AG09319 (cell line): ENCODE data around the gene KCNAB2.

Experiments used
- DNase-seq: peaks from one replicate; pipeline ENCODE4 v3.0.0-alpha.2; 2010; ENCODE audit warnings: low read depth; ENCODE audit errors: extremely low read depth
- TF ChIP-seq, protein P1 (sequence below): IDR thresholded peaks from 2 replicates; pipeline ENCODE4 v1.5.1; 2011; ENCODE audit warnings: low read depth, mild to moderate bottlenecking, inconsistent platforms, low read length, moderate library complexity

The KCNAB2 gene

DNA sequence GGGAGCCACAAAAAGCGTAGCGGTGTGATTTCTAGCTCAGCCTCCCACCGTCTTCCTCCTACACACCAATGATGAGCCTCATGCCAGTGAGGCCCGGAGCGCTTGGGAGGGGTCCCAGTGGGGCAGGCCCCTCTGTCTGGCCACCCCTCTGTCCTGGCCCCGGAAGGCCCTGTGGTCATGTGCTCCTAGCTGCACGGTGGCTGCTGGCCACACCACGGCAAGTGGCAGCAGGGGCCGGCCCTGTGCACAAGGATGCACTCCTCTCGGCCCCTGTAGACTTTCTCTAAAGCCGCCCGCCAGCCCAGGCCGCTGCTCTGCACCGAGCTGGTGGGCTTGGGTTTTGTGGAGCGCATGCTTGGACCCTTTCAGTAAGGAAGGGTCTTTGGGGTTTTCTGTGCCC is 53.6 kb downstream of the KCNAB2 start:
- TF ChIP-seq, protein P1, sequence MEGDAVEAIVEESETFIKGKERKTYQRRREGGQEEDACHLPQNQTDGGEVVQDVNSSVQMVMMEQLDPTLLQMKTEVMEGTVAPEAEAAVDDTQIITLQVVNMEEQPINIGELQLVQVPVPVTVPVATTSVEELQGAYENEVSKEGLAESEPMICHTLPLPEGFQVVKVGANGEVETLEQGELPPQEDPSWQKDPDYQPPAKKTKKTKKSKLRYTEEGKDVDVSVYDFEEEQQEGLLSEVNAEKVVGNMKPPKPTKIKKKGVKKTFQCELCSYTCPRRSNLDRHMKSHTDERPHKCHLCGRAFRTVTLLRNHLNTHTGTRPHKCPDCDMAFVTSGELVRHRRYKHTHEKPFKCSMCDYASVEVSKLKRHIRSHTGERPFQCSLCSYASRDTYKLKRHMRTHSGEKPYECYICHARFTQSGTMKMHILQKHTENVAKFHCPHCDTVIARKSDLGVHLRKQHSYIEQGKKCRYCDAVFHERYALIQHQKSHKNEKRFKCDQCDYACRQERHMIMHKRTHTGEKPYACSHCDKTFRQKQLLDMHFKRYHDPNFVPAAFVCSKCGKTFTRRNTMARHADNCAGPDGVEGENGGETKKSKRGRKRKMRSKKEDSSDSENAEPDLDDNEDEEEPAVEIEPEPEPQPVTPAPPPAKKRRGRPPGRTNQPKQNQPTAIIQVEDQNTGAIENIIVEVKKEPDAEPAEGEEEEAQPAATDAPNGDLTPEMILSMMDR = no peak
- no peak for DNase-seq

DNA sequence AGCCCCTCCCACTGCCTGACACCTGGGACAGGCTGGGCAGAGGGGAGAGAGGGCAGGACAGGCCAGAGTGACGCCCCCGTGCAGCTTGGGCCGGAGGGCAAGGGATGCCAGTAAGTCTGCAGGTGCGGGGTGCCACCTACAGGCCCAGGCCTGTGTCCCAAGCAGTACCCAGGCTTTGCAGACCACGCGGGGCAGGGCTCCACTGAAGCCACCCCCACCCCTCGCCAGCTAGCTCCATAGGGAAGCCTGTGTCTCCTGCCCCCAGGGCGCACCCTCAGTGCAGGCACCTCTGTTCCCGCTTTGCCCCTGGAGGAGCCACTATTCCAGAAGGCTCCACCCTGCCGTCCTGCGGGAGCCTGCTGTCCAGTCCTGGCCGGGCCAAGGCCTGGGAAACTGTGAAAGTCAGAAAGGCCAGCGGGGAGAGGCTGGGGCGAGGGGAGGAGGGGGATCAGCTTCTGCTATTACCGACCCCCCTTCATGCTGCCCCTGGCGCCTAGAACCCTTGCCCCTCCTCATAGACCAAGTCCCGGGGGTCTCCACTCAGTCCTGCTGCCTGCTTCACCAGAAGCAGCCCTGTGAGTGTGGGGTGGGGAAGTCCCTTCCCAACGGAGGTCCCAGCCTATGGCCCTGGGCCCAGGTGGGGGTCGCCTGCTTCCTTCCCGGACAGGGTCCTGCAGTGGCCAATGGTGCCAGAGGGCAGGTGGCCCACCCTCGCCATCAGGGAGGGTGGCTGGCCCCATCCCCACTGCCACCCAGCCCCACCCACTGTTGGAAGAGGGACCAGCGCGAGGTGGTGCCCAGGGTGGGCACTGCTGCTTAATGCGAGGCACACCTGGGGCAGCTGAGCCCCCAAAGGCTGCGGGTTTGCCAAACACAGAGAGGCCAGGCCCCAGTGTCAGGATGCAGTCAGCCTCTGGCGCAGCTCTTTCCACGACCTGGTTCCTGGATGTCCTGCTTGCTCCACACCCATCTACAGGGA is 54.4 kb downstream of the KCNAB2 start:
- TF ChIP-seq, protein P1 = no peak
- no peak for DNase-seq

DNA sequence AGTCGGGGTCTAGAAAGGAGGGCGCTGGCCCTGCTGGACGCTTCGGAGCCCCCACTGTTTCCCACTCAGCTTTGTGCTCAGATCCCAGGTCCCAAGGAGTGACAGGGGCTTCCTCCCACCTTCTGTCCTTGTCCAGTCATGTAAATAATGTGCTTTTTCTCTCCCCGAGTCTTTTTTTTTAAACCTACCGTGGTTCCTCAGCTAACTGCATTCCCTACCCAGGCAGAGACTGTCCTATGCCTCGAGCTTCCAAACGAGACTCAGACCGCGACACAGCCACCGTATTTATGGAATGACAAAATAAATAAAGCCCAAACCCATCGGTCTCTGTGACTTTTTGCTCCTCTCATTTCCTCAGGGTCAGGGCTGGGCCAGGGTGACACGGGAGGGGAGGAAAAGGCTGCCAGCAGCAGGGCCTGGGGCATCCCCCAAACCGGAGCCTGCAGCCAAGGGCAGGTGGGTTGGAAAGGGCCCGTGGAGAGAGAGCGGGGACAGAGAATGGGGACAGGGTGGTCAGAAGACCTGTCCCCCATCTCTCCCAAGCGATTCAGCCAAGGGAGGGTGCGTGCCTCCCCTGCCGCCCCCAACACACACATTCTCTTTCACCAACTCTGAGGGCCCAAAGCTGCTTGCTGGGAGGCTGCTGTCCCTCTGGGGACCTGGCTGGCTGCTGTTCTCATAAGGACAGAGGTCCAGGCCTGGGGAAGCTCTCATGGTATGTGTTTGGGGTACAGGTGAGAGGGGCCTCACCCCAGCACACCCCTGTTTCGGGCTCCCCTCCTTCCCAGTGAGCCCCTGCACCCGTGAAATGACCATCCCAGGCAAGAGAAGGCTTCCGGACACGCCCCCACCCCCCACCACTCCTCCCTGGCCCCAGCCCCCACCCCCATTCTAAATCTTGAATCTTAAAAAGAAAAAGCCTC is 55.4 kb downstream of the KCNAB2 start:
- TF ChIP-seq, protein P1 = no peak
- no peak for DNase-seq

DNA sequence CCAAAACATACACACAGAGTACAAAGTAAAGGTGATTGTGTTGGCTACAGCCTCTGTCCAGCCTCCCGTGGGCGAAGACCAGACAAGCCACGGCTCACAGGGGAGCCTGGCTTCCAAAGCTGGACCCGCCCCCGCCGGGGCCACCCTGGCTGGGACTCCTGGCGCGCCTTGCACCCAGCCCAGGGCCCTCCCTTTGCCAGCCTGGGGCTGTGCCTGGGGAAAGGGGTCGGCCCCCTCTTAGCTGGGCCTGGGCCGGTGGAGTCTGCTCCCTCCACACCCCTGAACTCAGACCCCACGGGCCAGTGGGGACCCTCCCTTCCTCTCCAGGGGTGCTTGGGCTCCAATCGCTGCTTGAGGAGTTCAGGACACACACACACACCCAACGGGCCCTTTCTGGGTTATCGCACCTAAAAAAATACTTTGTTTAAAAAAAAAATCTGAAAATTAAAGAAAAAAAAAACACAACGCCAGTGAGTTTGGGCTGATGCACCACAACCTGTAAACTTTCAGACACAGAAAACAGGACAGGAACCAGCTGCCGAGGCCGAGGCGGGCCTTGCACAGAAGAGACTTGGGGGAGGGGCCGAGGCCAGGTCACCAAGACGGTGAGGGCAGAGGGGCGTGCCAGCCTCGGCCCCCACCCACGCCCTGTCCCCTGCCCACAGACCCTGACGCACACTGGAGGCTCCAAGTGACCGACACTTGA is 56.3 kb downstream of the KCNAB2 start:
- TF ChIP-seq, protein P1 = no peak
- no peak for DNase-seq

DNA sequence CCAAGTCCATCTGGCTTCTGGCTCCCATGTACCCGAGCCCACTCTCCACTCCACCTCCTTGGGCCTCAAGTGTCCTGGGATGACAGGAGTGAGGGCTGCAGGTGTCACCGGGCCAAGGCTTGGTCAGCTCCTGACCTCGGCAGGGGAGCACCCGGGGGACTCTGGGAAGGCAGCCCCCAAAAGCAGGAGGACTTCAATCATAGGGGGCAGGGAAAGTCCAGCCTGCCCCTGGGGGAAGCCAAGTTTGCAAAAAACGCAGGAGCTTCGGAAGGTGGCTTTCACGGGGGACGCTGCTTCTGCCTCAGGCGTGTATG is 56.8 kb downstream of the KCNAB2 start:
- DNase-seq = no peak
- TF ChIP-seq, protein P1 = no peak

DNA sequence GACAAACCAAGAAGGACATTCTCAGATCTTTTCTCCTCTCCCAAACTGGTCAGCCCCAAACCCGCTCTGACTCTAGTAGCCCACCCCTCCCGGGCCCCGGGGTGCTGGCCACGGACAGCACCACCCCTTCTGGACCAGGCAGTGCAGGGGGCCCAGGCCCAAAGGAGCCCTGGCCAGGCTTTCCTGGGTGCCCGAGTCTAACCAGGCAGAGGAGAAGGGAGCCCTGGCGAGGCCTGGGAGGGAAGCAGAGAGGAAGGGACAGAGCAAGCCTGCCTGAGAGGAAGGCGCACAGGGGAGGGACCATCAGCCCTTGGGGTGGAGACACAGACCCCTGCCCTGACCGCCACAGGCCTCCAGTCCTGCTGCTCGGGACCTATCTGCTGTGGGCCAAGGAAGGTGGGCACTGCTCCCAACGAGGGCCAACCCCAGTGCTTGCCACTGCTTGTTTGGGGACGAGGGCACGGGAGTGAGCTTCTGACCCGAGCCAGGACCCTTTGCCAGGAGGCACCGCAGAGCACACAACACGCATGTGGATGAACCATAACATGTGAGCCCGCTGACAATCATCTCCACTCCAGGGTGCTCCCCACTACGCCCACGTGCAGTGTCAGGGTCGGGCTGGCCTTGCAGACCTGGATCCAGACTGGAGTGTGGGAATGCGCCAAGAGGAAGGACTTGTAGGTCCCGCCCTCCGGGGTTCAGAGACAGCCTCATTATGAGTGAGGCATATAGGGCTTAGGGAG is 57.6 kb downstream of the KCNAB2 start:
- DNase-seq = no peak

More for the DNA sequence above, 57.6 kb downstream of the KCNAB2 start:
- TF ChIP-seq, protein P1 = no peak
